ENCODE data around the gene ARID2. TPM values are rescaled to one million over a fixed set of nuclear protein-coding genes. Genes with fewer than 3 reads are reported as not detected.

ARID2 gene
- total RNA-seq, 1 experiment from 2014 or later = 72.2 TPM

GRCh38 chr12:45696049-45696448 is 33.5 kb upstream of the ARID2 start:
- no TSS peak for BruUV-seq (replicated peaks)
- no peaks in the 10 kb centered on the region for H3K36me3 ChIP-seq (ENCODE audit: insufficient read depth, low read length, poor library complexity, severe bottlenecking)
- DNase-seq (ENCODE audit: low spot score) = no peak
- intact Hi-C loops (cut with micrococcal nuclease; ENCODE audit: unreplicated experiment) = no loop called here
- no peaks in the 10 kb centered on the region for H3K4me1 ChIP-seq (ENCODE audit: insufficient read depth, low read length, poor library complexity, severe bottlenecking)
- no peak for TF ChIP-seq EZH2 (IDR thresholded peaks at IDR 0.05; ENCODE audit: borderline replicate concordance, low read depth, low read length, poor library complexity, severe bottlenecking)
- TF ChIP-seq, protein P1, sequence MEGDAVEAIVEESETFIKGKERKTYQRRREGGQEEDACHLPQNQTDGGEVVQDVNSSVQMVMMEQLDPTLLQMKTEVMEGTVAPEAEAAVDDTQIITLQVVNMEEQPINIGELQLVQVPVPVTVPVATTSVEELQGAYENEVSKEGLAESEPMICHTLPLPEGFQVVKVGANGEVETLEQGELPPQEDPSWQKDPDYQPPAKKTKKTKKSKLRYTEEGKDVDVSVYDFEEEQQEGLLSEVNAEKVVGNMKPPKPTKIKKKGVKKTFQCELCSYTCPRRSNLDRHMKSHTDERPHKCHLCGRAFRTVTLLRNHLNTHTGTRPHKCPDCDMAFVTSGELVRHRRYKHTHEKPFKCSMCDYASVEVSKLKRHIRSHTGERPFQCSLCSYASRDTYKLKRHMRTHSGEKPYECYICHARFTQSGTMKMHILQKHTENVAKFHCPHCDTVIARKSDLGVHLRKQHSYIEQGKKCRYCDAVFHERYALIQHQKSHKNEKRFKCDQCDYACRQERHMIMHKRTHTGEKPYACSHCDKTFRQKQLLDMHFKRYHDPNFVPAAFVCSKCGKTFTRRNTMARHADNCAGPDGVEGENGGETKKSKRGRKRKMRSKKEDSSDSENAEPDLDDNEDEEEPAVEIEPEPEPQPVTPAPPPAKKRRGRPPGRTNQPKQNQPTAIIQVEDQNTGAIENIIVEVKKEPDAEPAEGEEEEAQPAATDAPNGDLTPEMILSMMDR (conservative IDR thresholded peaks at IDR 0.05; ENCODE audit: low read depth, low read length) = no peak
- H3K27ac ChIP-seq (ENCODE audit: low read depth, low read length, poor library complexity, severe bottlenecking) = no peak overlapping the region
- no peak overlapping the region for H3K4me3 ChIP-seq (ENCODE audit: low read depth, low read length, poor library complexity, severe bottlenecking)
- ChIA-PET POLR2A (ENCODE audit: low non-redundant PET) (no interaction called here), CTCF (no interaction called here)
- H3K27me3 ChIP-seq (replicated peaks; ENCODE audit: insufficient read depth, low read depth, low read length, poor library complexity) = no peaks in the 10 kb centered on the region
- peaks cover 3% of the 10 kb centered on the region for H3K9me3 ChIP-seq (ENCODE audit: low read depth, low read length, poor library complexity, severe bottlenecking)

- intact Hi-C loops (cut with micrococcal nuclease; ENCODE audit: unreplicated experiment) = no loop called here
Measured at GRCh38 chr12:45697371-45697770, 32.1 kb upstream of the ARID2 start.

DNA sequence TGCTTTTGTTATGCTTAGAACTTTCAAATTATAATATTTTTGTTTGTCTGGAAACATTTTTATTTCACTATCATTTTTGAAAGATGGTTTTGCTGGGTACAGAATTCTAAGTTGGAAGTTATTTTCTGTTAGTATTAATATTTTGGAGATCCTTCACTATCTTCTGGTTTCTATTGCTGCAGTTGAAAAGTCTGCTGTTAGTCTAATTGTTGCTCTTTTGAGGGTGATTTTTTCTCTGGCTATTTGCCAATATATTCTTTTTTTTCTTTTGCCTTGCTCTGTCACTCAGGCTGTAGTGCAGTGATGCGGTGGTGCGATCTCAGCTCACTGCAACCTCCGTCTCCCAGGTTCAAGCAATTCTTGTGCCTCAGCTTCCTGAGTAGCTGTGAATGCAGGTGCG is 28.2 kb upstream of the ARID2 start:
- intact Hi-C loops (cut with micrococcal nuclease; ENCODE audit: unreplicated experiment) = no loop called here
- Histone ChIP-seq H3K27ac (ENCODE audit: low read depth, low read length, poor library complexity, severe bottlenecking) (no peak overlapping the region), H3K36me3 (ENCODE audit: insufficient read depth, low read length, poor library complexity, severe bottlenecking) (no peaks in the 10 kb centered on the region), H3K4me1 (ENCODE audit: insufficient read depth, low read length, poor library complexity, severe bottlenecking) (no peaks in the 10 kb centered on the region), H3K27me3 (replicated peaks; ENCODE audit: insufficient read depth, low read depth, low read length, poor library complexity) (no peaks in the 10 kb centered on the region), H3K4me3 (ENCODE audit: low read depth, low read length, poor library complexity, severe bottlenecking) (no peak overlapping the region), H3K9me3 (ENCODE audit: low read depth, low read length, poor library complexity, severe bottlenecking) (peaks cover 9% of the 10 kb centered on the region)
- TF ChIP-seq, protein P1 (conservative IDR thresholded peaks at IDR 0.05; ENCODE audit: low read depth, low read length) = no peak
- TF ChIP-seq EZH2 (IDR thresholded peaks at IDR 0.05; ENCODE audit: borderline replicate concordance, low read depth, low read length, poor library complexity, severe bottlenecking) = no peak
- DNase-seq (ENCODE audit: low spot score) = peak; percentile 17
- BruUV-seq (replicated peaks) = no TSS peak
- ChIA-PET CTCF (no interaction called here), POLR2A (ENCODE audit: low non-redundant PET) (no interaction called here)

More at GRCh38 chr12:45697371-45697770, 32.1 kb upstream of the ARID2 start:
- Histone ChIP-seq H3K4me3 (ENCODE audit: low read depth, low read length, poor library complexity, severe bottlenecking) (no peak overlapping the region), H3K27me3 (replicated peaks; ENCODE audit: insufficient read depth, low read depth, low read length, poor library complexity) (no peaks in the 10 kb centered on the region), H3K4me1 (ENCODE audit: insufficient read depth, low read length, poor library complexity, severe bottlenecking) (no peaks in the 10 kb centered on the region), H3K9me3 (ENCODE audit: low read depth, low read length, poor library complexity, severe bottlenecking) (peaks cover 9% of the 10 kb centered on the region), H3K27ac (ENCODE audit: low read depth, low read length, poor library complexity, severe bottlenecking) (no peak overlapping the region), H3K36me3 (ENCODE audit: insufficient read depth, low read length, poor library complexity, severe bottlenecking) (no peaks in the 10 kb centered on the region)
- DNase-seq (ENCODE audit: low spot score) = no peak
- CTCF ChIA-PET = no interaction called here
- POLR2A ChIA-PET (ENCODE audit: low non-redundant PET) = no interaction called here
- no TSS peak for BruUV-seq (replicated peaks)
- no peak for TF ChIP-seq EZH2 (IDR thresholded peaks at IDR 0.05; ENCODE audit: borderline replicate concordance, low read depth, low read length, poor library complexity, severe bottlenecking)
- TF ChIP-seq, protein P1 (conservative IDR thresholded peaks at IDR 0.05; ENCODE audit: low read depth, low read length) = no peak
